Measurements from ENCODE around the gene VAV2.
A peak's percentile ranks its signal among the peaks of the same experiment; 100 is the strongest.

Gene VAV2

DNA sequence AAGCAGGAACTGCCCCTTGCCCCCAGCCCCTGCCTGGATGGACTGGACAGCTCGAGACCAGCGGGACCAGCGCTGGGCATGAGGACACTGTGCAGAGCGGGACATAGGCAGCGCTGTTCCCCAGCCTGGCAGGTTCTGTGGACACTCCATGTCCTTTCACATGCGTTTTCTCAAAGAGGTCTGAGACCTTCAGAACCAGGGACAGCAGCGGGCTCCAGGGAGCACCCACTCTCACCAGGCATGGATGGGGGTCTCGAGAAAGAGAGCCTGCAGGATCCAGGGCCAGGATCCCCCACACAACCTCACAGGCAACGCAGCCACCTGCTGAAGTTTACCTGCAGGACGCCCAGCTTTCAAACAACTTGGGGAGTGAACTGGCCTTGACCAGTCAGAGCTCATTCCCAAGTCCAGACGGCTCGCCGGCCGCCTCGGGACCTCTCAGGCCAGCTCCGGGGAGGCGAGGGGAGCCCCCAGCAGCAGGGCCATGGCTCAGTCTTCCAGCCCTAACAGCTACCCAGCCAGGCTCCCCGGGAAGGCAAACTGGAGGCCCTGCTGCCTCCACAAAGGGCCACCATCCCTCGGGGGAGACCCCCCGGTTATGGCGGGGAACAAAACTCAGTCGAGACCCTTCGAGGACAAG, 181.4 kb downstream of the VAV2 start:
- no peak for DNase-seq

DNA sequence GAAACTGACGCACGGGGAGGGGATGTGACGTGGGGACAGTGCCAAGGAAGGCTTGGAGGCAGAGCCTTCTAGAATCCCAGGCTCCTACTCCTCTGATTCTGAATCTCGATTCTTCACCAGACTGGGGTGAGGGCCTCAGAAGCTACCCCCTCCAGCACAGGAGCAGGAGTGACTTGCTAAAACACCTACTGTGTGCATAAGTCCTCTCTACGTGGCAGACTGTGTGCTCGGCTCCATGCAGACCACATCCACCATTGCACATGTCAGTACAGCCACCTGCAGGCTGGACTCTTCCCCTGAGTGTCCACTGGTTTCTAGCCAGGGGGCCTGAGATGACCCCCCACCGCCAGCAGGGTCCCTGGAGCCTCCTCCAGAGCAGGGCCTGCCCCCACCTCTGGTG, 182.8 kb downstream of the VAV2 start:
- DNase-seq, result no peak

- DNase-seq, result no peak
These were observed 184.3 kb downstream of the VAV2 start for GRCh38 chr9:133807818-133808217.

GRCh38 chr9:133807037-133807436, 185.1 kb downstream of the VAV2 start:
- DNase-seq, result no peak

DNA sequence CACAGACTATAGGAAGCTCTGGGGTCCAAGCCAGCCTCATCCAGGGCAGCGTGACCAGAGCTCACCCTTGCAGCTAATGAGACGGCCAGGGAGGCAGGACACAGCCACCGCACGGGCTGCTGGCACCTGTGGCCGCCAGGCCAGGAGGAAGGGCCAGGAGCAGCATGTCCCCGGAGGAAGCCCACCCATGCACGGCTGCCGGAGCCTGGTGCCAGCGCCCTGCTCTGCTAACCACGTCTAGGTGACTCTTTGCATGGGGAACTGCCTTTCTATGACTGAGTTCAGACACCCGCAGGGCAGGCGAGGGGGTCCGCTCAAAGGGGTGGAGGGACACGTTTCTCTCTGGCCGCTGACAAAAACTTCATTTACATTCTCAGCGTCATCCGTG, 185.5 kb downstream of the VAV2 start:
- DNase-seq, result no peak

- no peak for DNase-seq
These were observed 186.1 kb downstream of the VAV2 start for GRCh38 chr9:133805876-133806622.

- no peak for DNase-seq
These were observed 187.9 kb downstream of the VAV2 start for GRCh38 chr9:133804199-133804598.

GRCh38 chr9:133803745-133804144, 188.4 kb downstream of the VAV2 start:
- DNase-seq, result no peak

DNA sequence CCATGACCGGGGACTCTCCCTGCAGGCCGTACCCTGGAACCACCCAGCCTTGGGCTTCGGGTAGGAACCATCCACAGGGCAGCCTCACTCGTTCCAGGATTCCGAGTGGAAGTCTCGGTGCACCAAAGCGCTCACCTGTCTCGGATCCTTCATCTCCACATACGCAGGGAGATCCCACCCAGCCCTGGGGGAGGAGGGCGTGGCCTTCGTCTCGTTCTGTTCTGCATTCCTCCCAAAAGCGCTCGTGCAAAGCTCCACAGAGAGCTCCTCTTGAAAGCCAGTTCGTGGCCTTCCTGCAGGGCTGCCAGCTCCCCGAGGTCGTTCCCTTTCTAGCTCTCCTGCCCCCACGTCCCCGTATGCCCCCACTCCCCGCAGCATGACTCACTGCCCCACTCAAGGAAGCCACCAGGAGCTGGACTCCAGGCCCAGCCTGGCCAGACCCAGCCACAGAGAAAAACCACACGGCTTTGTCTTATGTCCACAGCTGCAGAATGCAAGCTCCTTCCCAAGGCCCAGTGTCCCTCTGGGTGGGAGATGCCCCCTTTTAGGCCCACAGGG, 189.0 kb downstream of the VAV2 start:
- no peak for DNase-seq

DNA sequence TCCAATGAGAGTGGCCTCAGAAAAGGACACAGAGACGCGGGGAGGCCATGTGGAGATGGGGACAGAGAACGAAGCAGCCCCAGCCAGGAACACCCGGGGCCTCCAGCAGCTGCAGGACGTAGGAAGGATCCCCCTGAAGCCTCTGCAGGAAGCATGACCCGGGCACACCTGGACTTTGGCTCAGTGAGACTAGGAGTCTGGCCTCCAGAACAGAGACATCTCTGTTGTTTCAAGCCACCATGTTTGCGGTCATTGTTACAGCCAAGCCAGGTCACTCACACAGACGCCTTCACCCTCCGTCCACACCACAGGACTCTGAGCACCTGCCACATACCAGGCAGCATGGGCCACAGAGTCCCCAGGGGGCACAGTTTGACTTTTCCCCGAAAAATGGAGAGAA, 190.4 kb downstream of the VAV2 start:
- no peak for DNase-seq

DNA sequence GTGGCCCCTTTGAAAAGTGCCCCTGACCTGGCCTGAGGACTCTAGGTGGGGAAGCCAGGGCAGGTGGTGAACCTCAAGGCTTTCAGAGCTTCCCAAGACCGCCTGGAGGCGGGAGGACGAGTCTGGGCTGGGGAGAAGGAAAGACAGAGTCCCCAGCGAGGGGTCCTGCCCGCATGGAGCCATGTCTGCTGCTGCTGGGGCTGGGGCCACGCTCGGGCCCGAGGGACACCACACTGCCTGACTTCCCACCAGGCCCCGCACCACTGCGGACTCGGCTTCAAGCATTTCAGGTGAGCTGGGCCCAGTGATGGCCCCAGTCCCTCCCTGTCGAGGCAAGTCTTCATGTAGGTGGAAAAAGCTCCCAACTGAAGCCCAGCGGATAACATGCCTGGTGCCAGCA, 191.9 kb downstream of the VAV2 start:
- DNase-seq, result no peak

- DNase-seq, result no peak
These were observed 192.4 kb downstream of the VAV2 start for GRCh38 chr9:133799716-133800115.

GRCh38 chr9:133799106-133799505, 193.0 kb downstream of the VAV2 start:
- DNase-seq, result no peak

- DNase-seq, result no peak
These were observed 194.0 kb downstream of the VAV2 start for GRCh38 chr9:133798160-133798559.

DNA sequence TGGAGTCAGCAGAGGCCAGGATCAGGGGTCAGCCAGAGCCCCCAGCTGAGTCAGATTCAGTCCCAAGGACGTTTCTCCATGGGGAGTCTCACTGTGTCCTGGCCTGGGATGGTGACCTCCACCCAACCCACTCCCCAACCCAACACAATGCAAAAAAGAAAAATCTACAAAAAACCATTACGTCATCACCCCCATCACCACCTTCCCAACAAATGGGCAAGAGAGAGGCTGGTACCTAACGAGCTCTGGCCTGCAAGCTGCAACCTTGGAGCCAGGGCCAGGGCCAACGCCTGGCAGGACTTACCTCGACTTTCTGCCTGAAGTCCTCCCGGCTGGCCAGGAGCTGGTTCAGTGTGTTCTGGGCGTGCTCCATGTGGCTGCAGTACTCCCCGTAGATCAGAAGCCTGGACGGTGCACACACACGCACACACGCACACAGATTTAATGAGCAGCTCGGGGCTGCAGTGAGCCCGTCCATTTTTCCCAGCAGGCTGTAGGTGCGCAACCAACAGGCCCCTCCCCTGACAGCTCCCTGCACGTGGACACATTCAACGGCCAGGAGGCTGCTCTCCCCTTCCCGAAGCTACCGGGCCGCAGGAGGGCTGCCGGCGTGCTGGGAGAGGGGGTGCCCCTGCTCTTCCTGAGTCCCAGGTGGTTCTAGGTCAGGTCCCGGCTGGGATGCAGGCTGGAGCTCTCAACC, 194.6 kb downstream of the VAV2 start:
- no peak for DNase-seq

DNA sequence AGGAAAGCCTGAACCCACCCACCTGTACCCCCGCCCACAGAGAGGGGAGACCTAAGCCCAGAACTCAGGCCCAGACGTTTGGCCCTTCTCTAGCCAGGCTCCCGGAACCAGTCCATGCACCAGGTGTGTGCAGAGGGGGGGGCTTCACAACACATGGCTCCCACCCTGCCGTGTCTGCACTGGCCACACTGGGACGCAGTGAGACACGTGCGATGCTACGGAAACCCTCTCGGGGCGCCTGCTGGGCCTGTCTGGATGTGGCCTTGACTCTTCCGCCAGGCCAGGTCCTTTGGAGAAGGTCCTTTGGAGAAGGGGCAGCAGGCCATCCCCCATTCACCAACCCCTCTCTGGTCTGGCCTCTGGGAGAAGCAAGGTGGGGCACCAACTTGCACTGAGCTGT, 195.6 kb downstream of the VAV2 start:
- DNase-seq, result no peak

DNA sequence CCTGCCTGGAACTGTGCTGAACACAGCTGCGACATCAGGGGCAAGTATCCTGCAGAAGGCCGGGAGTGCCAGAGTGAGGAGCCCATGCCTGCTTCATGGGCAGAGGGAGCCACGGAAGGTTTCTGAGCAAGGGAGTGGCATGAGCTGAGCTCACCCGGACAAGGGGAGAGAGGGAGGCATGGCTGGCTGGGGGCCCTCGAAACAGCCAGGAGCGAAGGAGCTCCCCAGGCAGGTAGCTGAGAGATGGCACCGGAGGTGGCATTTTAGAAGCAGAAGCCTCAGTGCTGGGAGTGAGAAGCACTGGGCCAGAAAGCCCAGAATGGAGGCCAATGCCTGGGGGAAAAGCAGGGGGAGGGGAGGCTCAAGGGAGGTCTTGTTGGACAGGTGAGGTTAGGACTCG, 197.1 kb downstream of the VAV2 start:
- no peak for DNase-seq

- DNase-seq, result no peak
These were observed 197.9 kb downstream of the VAV2 start for GRCh38 chr9:133794016-133794760.

DNA sequence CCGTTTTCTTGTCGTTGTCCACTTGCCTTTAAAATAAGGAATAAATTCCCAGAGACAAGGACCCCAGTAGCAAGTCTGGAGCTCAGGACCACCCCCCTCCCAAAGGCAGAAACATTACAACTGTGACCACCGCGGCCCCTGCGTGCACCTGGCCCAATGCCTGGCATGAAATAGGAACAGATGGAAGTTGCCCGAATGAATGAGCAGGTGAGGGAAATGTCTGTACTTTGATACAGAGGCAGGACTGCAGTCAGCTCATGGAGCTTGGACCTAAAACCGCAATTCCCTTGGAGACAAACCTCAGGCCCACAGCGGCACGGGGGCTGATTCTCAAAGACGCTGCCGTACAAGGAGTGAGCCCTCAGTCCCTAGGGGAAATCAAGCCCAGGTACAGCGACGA, 198.7 kb downstream of the VAV2 start:
- DNase-seq, result no peak

GRCh38 chr9:133792721-133793470, 199.2 kb downstream of the VAV2 start:
- peak; percentile 78 for DNase-seq

- no peak for DNase-seq
These were observed 200.1 kb downstream of the VAV2 start for GRCh38 chr9:133791735-133792649.

Measured in OCI-M1 (cell line).